ENCODE data around the gene CDKAL1.

DNA sequence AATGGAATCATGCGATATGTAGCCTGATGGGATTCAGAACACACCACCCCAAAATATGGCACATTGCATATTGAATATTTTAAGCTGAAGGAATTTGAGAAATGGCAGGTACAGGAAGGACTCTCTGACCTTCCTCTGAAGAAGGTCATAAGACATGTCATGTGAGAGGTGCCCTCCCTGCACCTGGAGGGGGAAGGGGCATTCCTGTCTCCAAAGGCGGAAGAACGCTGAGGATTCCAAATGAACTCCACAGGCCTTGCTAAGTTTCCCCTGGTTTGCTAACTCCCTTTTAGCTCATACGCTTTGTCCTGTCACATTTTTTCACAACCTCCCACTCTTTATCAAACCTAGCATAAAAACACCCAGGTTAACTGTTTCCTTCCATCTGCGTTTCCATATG lies 347.8 kb downstream of the CDKAL1 start:
- TF ChIP-seq CTCF (IDR thresholded peaks at IDR 0.05) (no peak), POLR2A (IDR thresholded peaks at IDR 0.05) (no peak)

Data from vagina (tissue), 2 donors.